K562 (cell line): ENCODE measurements around the gene ANKRD49. TPM values are rescaled to one million over a fixed set of nuclear protein-coding genes. Genes with fewer than 3 reads are reported as not detected.

Experiments
- ATAC-seq: fragments of 200-7000 bp; cut with Tn5 transposase; 3 replicates; pipeline ENCODE4 v1.9.1; 2020; ENCODE audit warnings: moderate library complexity
- BruUV-seq: library from RNA; stranded (reverse); fragments of 400-500 nt; replicated peaks from 2 replicates; lab custom pipeline; 2021; lab: Mats Ljungman, UMichigan
- CTCF ChIA-PET: fragments of 300-600 bp; formaldehyde crosslinking; extraction: SDS; loops from one replicate; lab custom pipeline; 2021; ENCODE audit warnings: low intra/inter-chr PET ratio; lab: Yijun Ruan, JAX
- POLR2A ChIA-PET: fragments of 300-600, 350-650 bp; sonication (Branson Sonifier 250); formaldehyde crosslinking; extraction: SDS; loops from one replicate; lab custom pipeline; 2021; ENCODE audit warnings: antibody characterized with exemption, inconsistent platforms; lab: Yijun Ruan, JAX
- DNase-seq, 4 experiments: peaks; one replicate each; pipeline versions ENCODE4 v3.0.0 to v3.0.0-alpha.2; 2011 to 2018; ENCODE audit warnings: low spot score in 3 of 4, mixed read lengths in 3 of 4; ENCODE audit errors: extremely low read depth in 1 of 4
- FAIRE-seq: peaks from 2 replicates; lab custom pipeline; 2011; peaks lifted over from hg19 to GRCh38; lab: Jason Lieb, UNC
- H2AFZ ChIP-seq: 2 replicates; pipeline ENCODE4 v1.6.0; 2011; ENCODE audit warnings: low read depth, low read length, control low read depth, inconsistent platforms
- H3K27ac ChIP-seq: fragments of 200-600 bp; 3 replicates; pipeline ENCODE4 v1.8.0; 2011; ENCODE audit warnings: low read depth, mild to moderate bottlenecking, control low read depth, inconsistent platforms, low read length, moderate library complexity, mixed read lengths; ENCODE audit errors: extremely low read depth
- H3K27me3 ChIP-seq, 2 experiments: fragments of 300-600 bp in 1 of 2; 2 replicates in 1 of 2; 3 replicates in 1 of 2; pipeline versions ENCODE4 v1.6.0 to v1.8.0; 2011; ENCODE audit warnings: inconsistent platforms in 2 of 2, low read length in 2 of 2, mild to moderate bottlenecking in 1 of 2, mixed read lengths in 1 of 2, moderate library complexity in 1 of 2; ENCODE audit not compliant: control insufficient read depth in 2 of 2, insufficient read depth in 2 of 2
- H3K36me3 ChIP-seq: fragments of 300-600 bp; 3 replicates; pipeline ENCODE4 v1.8.0; 2011; ENCODE audit warnings: mild to moderate bottlenecking, low read length, inconsistent platforms; ENCODE audit not compliant: control insufficient read depth, insufficient read depth
- H3K4me1 ChIP-seq, 2 experiments: fragments of 200-600 bp in 1 of 2; replicated peaks in 1 of 2; 2 replicates in 1 of 2; 3 replicates in 1 of 2; pipeline versions ENCODE4 v1.5.1 to v1.8.0; 2011; ENCODE audit warnings: inconsistent platforms in 2 of 2, low read length in 2 of 2, mild to moderate bottlenecking in 1 of 2, mixed read lengths in 1 of 2, moderate library complexity in 1 of 2; ENCODE audit not compliant: control insufficient read depth in 2 of 2, insufficient read depth in 2 of 2
- H3K4me2 ChIP-seq: 2 replicates; pipeline ENCODE4 v1.6.1; 2011; ENCODE audit warnings: low read length, control low read depth, inconsistent platforms, mixed read lengths; ENCODE audit not compliant: insufficient read depth
- H3K4me3 ChIP-seq: fragments of 200-600 bp; sonication (generic), shearing (Covaris generic); 2 replicates; pipeline ENCODE4 v1.5.1; 2016; ENCODE audit warnings: control low read depth, inconsistent platforms
- H3K79me2 ChIP-seq: fragments of 200-600 bp; 3 replicates; pipeline ENCODE4 v1.8.0; 2011; ENCODE audit warnings: low read length, inconsistent platforms; ENCODE audit not compliant: control insufficient read depth, insufficient read depth
- H3K9ac ChIP-seq, 2 experiments: 2 replicates each; pipeline versions ENCODE4 v1.6.0 to v1.6.1; 2011; ENCODE audit warnings: low read depth in 2 of 2, low read length in 2 of 2, control low read depth in 1 of 2, inconsistent platforms in 1 of 2, mild to moderate bottlenecking in 1 of 2, mixed read lengths in 1 of 2; ENCODE audit not compliant: insufficient read depth in 1 of 2
- H3K9me1 ChIP-seq: one replicate; pipeline ENCODE4 v1.6.0; 2011; ENCODE audit warnings: inconsistent platforms, mild to moderate bottlenecking, low read length, moderate library complexity; ENCODE audit not compliant: control insufficient read depth, insufficient read depth
- H3K9me3 ChIP-seq: replicated peaks from 2 replicates; pipeline ENCODE4 v1.5.1; 2011; ENCODE audit warnings: low read depth, low read length, inconsistent platforms; ENCODE audit not compliant: control insufficient read depth, insufficient read depth
- H4K20me1 ChIP-seq: replicated peaks from 2 replicates; pipeline ENCODE4 v1.6.1; 2011; ENCODE audit warnings: low read length, inconsistent platforms, mixed read lengths; ENCODE audit not compliant: control insufficient read depth, insufficient read depth
- C11orf30 ChIP-seq: fragments of 450-650 bp; IDR thresholded peaks from 2 replicates; pipeline ENCODE4 v1.6.1; 2016; ENCODE audit warnings: low read depth, mild to moderate bottlenecking
- CLOCK ChIP-seq: fragments of 250-450 bp; sonication (Bioruptor Pico); IDR thresholded peaks from 2 replicates; pipeline ENCODE4 v1.4.0; 2020; ENCODE audit warnings: mild to moderate bottlenecking, moderate library complexity, borderline replicate concordance
- FOXM1 ChIP-seq, 2 experiments: fragments of 450-650 bp in 1 of 2; sonication (generic) in 1 of 2; formaldehyde crosslinking in 1 of 2; IDR thresholded peaks; 2 replicates each; pipeline versions ENCODE4 v1.6.1 to v1.9.0; 2017 to 2022; ENCODE audit warnings: low read depth in 2 of 2, mild to moderate bottlenecking in 2 of 2, missing genetic modification reagents in 1 of 2, moderate library complexity in 1 of 2
- GATAD2A ChIP-seq: fragments of 450-650 bp; IDR thresholded peaks from 2 replicates; pipeline ENCODE4 v1.6.1; 2017
- HMGXB4 ChIP-seq: sonication (generic); formaldehyde crosslinking; IDR thresholded peaks from 2 replicates; pipeline ENCODE4 v1.8.1; 2023; ENCODE audit warnings: mild to moderate bottlenecking, missing genetic modification reagents
- ID3 ChIP-seq, 2 experiments: fragments of 250-450 bp in 1 of 2; fragments of 450-650 bp in 1 of 2; sonication (Bioruptor Pico) in 1 of 2; IDR thresholded peaks; 2 replicates each; pipeline versions ENCODE4 v1.6.1 to v1.8.0; 2016 to 2021; ENCODE audit warnings: mild to moderate bottlenecking in 2 of 2, moderate library complexity in 2 of 2, missing compliant biosample characterization in 1 of 2, missing genetic modification characterization in 1 of 2
- IRF9 ChIP-seq: fragments of 450-650 bp; IDR thresholded peaks from 2 replicates; pipeline ENCODE4 v1.6.1; 2016; ENCODE audit warnings: missing biosample characterization, missing genetic modification characterization
- KAT8 ChIP-seq: fragments of 450-650 bp; IDR thresholded peaks from 2 replicates; pipeline ENCODE4 v1.6.1; 2016; ENCODE audit warnings: low read depth, mild to moderate bottlenecking
- MAFG ChIP-seq: fragments of 450-650 bp; conservative IDR thresholded peaks from 2 replicates; pipeline ENCODE4 v1.6.1; 2016; ENCODE audit warnings: missing genetic modification characterization, missing compliant biosample characterization
- MEF2A ChIP-seq: IDR thresholded peaks from 2 replicates; pipeline ENCODE4 v1.6.1; 2011; ENCODE audit warnings: low read depth, mild to moderate bottlenecking, low read length, moderate library complexity; ENCODE audit not compliant: control insufficient read depth
- PRPF4 ChIP-seq: fragments of 200-400 bp; formaldehyde crosslinking; IDR thresholded peaks from one replicate; pipeline ENCODE4 v1.6.1; 2017; ENCODE audit warnings: low read length, low read depth, mild to moderate bottlenecking; ENCODE audit not compliant: insufficient read depth, poor library complexity, severe bottlenecking
- XRCC5 ChIP-seq: fragments of 200-400 bp; formaldehyde crosslinking; IDR thresholded peaks from 2 replicates; pipeline ENCODE4 v1.6.1; 2017; ENCODE audit warnings: low read depth, mild to moderate bottlenecking, low read length
- ZBTB8A ChIP-seq: fragments of 450-650 bp; IDR thresholded peaks from 2 replicates; pipeline ENCODE4 v1.6.1; 2018; ENCODE audit warnings: mild to moderate bottlenecking, moderate library complexity; ENCODE audit not compliant: partially characterized antibody
- ZEB2 ChIP-seq: fragments of 450-650 bp; IDR thresholded peaks from 2 replicates; pipeline ENCODE4 v1.6.1; 2016
- ZNF3 ChIP-seq: fragments of 250-450 bp; sonication (Bioruptor Pico); IDR thresholded peaks from 2 replicates; pipeline ENCODE4 v1.5.0; 2021; ENCODE audit warnings: mild to moderate bottlenecking, moderate library complexity
- ZNF347 ChIP-seq: fragments of 450-650 bp; formaldehyde crosslinking; IDR thresholded peaks from 2 replicates; pipeline ENCODE4 v1.4.0; 2020; ENCODE audit warnings: low read depth, mild to moderate bottlenecking, moderate library complexity
- ZNF551 ChIP-seq: fragments of 250-450 bp; sonication (Bioruptor Pico); IDR thresholded peaks from 2 replicates; pipeline ENCODE4 v1.5.0; 2021; ENCODE audit warnings: mild to moderate bottlenecking, moderate library complexity
- WGBS: fragments of 100-300 bp; shearing (Covaris generic); methylation state at CpG from one replicate; pipeline ENCODE4 v1.1.6; 2016; ENCODE audit warnings: low coverage, mixed read lengths; ENCODE audit not compliant: insufficient coverage; ENCODE audit errors: missing lambda C conversion rate; 5-methylcytosine and 5-hydroxymethylcytosine counted together
- in situ Hi-C: fragments of 300-500 bp; cut with MboI; formaldehyde crosslinking; loops from 4 replicates; pipeline ENCODE4 v1.15.0; 2018; ENCODE audit warnings: inconsistent platforms, mixed read lengths
- intact Hi-C: fragments of 100-400 bp; cut with micrococcal nuclease; formaldehyde crosslinking; loops from 2 replicates; pipeline ENCODE4 v1.14.2; 2022
- polyA plus RNA-seq, 8 experiments: library from polyadenylated mRNA; depleted of rRNA in 4 of 8; stranded (reverse) in 5 of 8; unstranded in 3 of 8; fragments of >200 nt; fragmentation: Nextera tagmentation in 2 of 8; fragmentation: Illumina TruSeq in 1 of 8; extraction: Ambion mirVana in 2 of 8; extraction: Trizol in 1 of 8; gene quantifications; 2 replicates each; pipeline versions ENCODE4 v1.2.1 to v1.2.3, GENCODE V29; 2011 to 2014; ENCODE audit warnings: inconsistent platforms in 1 of 8, missing spikeins in 1 of 8
- total RNA-seq, 7 experiments: library from RNA; depleted of rRNA in 6 of 7; stranded (reverse); fragments of >200 nt in 6 of 7; fragmentation: Illumina TruSeq in 2 of 7; extraction: Trizol in 2 of 7; gene quantifications; 2 replicates each; pipeline versions ENCODE4 v1.2.1 to v1.2.3, GENCODE V29; 2011 to 2021; ENCODE audit warnings: low replicate concordance in 1 of 7

The ANKRD49 gene
- total and polyA plus RNA-seq, 9 of the 15 experiments (the other 6 are each of a cell fraction or from before 2014, with no cell fraction given): 13.4 to 43.5 (median 30.6) TPM

- ATAC-seq: no peak
- Histone ChIP-seq H3K4me1 (no peaks in the 10 kb centered on the region), H3K4me2 (no peak overlapping the region), H3K9me3 (no peaks in the 10 kb centered on the region), H3K27ac (no peak overlapping the region), H3K27me3 (no peaks in the 10 kb centered on the region; a peak in 1 of 5 replicates), H2AFZ (no peak overlapping the region), H3K9ac (no peak overlapping the region), H3K4me3 (no peak overlapping the region), H3K9me1 (no peaks in the 10 kb centered on the region), H3K36me3 (no peaks in the 10 kb centered on the region), H4K20me1 (no peaks in the 10 kb centered on the region), H3K79me2 (no peaks in the 10 kb centered on the region)
- in situ Hi-C loops (no loop called here), intact Hi-C loops (no loop called here)
- BruUV-seq: no TSS peak
- ChIA-PET CTCF (interaction anchor here (1.0 kb wide), 1 partner anchor 79 kb away, joined by 3 read pairs; no protein-coding TSS in a partner anchor), POLR2A (interaction anchor here (0.5 to 1.2 kb wide), 2 partner anchors 14 to 21 kb away, joined by 3 to 4 read pairs; no protein-coding TSS in a partner anchor)
- no peak for DNase-seq
- WGBS: 13% methylated on average over 4 of the region's 4 CpGs
- no peak for FAIRE-seq
- TF ChIP-seq ID3 (CRISPR knock-in tag; IDR thresholded peaks at IDR 0.05) (no peak), ID3 (tag; IDR thresholded peaks at IDR 0.05) (no peak), ZBTB8A (no peak), GATAD2A (no peak), FOXM1 (IDR thresholded peaks at IDR 0.05; ENCODE audit: low read depth) (no peak), FOXM1 (CRISPR knock-in tag; IDR thresholded peaks at IDR 0.05; ENCODE audit: low read depth) (no peak), MEF2A (no peak), MAFG (tag) (peak; percentile 81), ZNF3 (no peak), ZEB2 (no peak), XRCC5 (no peak), C11orf30 (peak; percentile 79), KAT8 (no peak), IRF9 (tag) (no peak), CLOCK (CRISPR knock-in tag) (no peak), ZNF347 (CRISPR knock-in tag) (no peak), HMGXB4 (no peak), ZNF551 (CRISPR knock-in tag) (no peak), PRPF4 (no peak)
Measured at GRCh38 chr11:94518300-94518699, 24.5 kb downstream of the ANKRD49 start.
